PFSK-1 (cell line): ENCODE results near the gene NCOA1.

Source experiments
- POLR2AphosphoS5 ChIP-seq: IDR thresholded peaks from 2 replicates; pipeline ENCODE4 v1.6.1; 2012; ENCODE audit warnings: low read depth, mild to moderate bottlenecking, control low read depth, low read length, moderate library complexity
- SIN3A ChIP-seq: IDR thresholded peaks from 2 replicates; pipeline ENCODE4 v1.6.1; 2012; ENCODE audit warnings: mild to moderate bottlenecking, low read length, moderate library complexity, borderline replicate concordance; ENCODE audit not compliant: insufficient read depth
- TAF1 ChIP-seq: IDR thresholded peaks from 2 replicates; pipeline ENCODE4 v1.6.1; 2012; ENCODE audit warnings: low read length, control low read depth, borderline replicate concordance; ENCODE audit not compliant: insufficient read depth
- TF ChIP-seq, protein P1 (sequence below), 2 experiments: IDR thresholded peaks; 2 replicates each; pipeline versions ENCODE4 v1.6.1 to v1.8.0; 2011 to 2012; ENCODE audit warnings: low read depth in 2 of 2, low read length in 2 of 2, control low read depth in 1 of 2, inconsistent platforms in 1 of 2, mild to moderate bottlenecking in 1 of 2, moderate library complexity in 1 of 2; ENCODE audit not compliant: insufficient read depth in 1 of 2

DNA sequence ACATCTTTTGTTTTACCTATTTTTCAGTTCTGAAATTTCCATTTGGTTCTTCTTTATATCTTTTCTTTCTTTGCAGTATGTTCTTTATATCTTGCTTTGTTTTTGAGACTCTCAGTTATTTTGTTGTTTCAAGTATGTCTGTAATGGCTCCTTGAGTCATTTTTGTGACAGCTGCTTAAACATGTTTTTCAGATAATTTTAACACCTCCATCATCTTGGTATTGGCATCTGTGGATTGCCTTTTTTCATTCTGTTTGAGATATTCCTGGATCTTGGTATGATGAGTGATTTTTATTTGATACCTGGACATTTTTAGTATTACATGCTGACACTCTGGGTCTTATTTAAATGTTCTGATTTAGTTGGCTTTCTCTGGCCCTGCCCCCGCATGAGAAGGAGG is 89.5 kb downstream of the NCOA1 start:
- TF ChIP-seq POLR2AphosphoS5 = no peak
- TF ChIP-seq, protein P1, sequence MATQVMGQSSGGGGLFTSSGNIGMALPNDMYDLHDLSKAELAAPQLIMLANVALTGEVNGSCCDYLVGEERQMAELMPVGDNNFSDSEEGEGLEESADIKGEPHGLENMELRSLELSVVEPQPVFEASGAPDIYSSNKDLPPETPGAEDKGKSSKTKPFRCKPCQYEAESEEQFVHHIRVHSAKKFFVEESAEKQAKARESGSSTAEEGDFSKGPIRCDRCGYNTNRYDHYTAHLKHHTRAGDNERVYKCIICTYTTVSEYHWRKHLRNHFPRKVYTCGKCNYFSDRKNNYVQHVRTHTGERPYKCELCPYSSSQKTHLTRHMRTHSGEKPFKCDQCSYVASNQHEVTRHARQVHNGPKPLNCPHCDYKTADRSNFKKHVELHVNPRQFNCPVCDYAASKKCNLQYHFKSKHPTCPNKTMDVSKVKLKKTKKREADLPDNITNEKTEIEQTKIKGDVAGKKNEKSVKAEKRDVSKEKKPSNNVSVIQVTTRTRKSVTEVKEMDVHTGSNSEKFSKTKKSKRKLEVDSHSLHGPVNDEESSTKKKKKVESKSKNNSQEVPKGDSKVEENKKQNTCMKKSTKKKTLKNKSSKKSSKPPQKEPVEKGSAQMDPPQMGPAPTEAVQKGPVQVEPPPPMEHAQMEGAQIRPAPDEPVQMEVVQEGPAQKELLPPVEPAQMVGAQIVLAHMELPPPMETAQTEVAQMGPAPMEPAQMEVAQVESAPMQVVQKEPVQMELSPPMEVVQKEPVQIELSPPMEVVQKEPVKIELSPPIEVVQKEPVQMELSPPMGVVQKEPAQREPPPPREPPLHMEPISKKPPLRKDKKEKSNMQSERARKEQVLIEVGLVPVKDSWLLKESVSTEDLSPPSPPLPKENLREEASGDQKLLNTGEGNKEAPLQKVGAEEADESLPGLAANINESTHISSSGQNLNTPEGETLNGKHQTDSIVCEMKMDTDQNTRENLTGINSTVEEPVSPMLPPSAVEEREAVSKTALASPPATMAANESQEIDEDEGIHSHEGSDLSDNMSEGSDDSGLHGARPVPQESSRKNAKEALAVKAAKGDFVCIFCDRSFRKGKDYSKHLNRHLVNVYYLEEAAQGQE (IDR thresholded peaks at IDR 0.05; ENCODE audit: insufficient read depth in 1 of 2, low read depth in 2 of 2, low read length in 2 of 2) = no peak
- no peak for TF ChIP-seq TAF1
- TF ChIP-seq SIN3A = no peak
